HEK293T (cell line): ENCODE results near the gene BLACAT1.

ENCODE experiments used
- CTCF ChIA-PET: fragments of 350-600 bp; formaldehyde crosslinking; extraction: SDS; loops from one replicate; lab custom pipeline; 2021; ENCODE audit warnings: antibody characterized with exemption, inconsistent platforms; lab: Yijun Ruan, JAX
- POLR2A ChIA-PET: fragments of 350-600 bp; formaldehyde crosslinking; extraction: SDS; loops from one replicate; lab custom pipeline; 2020; ENCODE audit warnings: antibody characterized with exemption, inconsistent platforms; lab: Yijun Ruan, JAX
- DNase-seq: peaks from one replicate; pipeline ENCODE4 v3.0.0; 2012; ENCODE audit warnings: mixed read lengths; ENCODE audit errors: extremely low spot score
- ARNT ChIP-seq: fragments of 450-650 bp; IDR thresholded peaks from 2 replicates; pipeline ENCODE4 v1.6.1; 2017; ENCODE audit warnings: mild to moderate bottlenecking
- BHLHE40 ChIP-seq: fragments of 450-650 bp; IDR thresholded peaks from 2 replicates; pipeline ENCODE4 v1.6.1; 2016; ENCODE audit warnings: mild to moderate bottlenecking, moderate library complexity, borderline replicate concordance
- CTBP1 ChIP-seq: fragments of 450-650 bp; IDR thresholded peaks from 2 replicates; pipeline ENCODE4 v1.6.1; 2016; ENCODE audit warnings: borderline replicate concordance
- ELF4 ChIP-seq: fragments of 450-650 bp; IDR thresholded peaks from 2 replicates; pipeline ENCODE4 v1.6.1; 2017; ENCODE audit warnings: antibody characterized with exemption
- FOXA1 ChIP-seq: fragments of 450-650 bp; IDR thresholded peaks from 2 replicates; pipeline ENCODE4 v1.6.1; 2016; ENCODE audit warnings: mild to moderate bottlenecking
- FOXK2 ChIP-seq: fragments of 450-650 bp; IDR thresholded peaks from 2 replicates; pipeline ENCODE4 v1.6.1; 2016; ENCODE audit warnings: mild to moderate bottlenecking
- FOXM1 ChIP-seq: fragments of 450-650 bp; IDR thresholded peaks from 2 replicates; pipeline ENCODE4 v1.6.1; 2017; ENCODE audit warnings: mild to moderate bottlenecking, borderline replicate concordance
- HDGF ChIP-seq: fragments of 450-650 bp; IDR thresholded peaks from 2 replicates; pipeline ENCODE4 v1.6.1; 2017; ENCODE audit warnings: antibody characterized with exemption, borderline replicate concordance
- L3MBTL2 ChIP-seq: fragments of 450-650 bp; conservative IDR thresholded peaks from 2 replicates; pipeline ENCODE4 v1.6.1; 2016; ENCODE audit warnings: mild to moderate bottlenecking
- LEF1 ChIP-seq: fragments of 450-650 bp; IDR thresholded peaks from 2 replicates; pipeline ENCODE4 v1.6.1; 2017; ENCODE audit warnings: mild to moderate bottlenecking, borderline replicate concordance
- NFRKB ChIP-seq: fragments of 450-650 bp; IDR thresholded peaks from 2 replicates; pipeline ENCODE4 v1.6.1; 2016; ENCODE audit warnings: mild to moderate bottlenecking, moderate library complexity
- SP1 ChIP-seq: fragments of 450-650 bp; IDR thresholded peaks from 2 replicates; pipeline ENCODE4 v1.6.1; 2017
- SUZ12 ChIP-seq: fragments of 450-650 bp; IDR thresholded peaks from 2 replicates; pipeline ENCODE4 v1.6.1; 2016; ENCODE audit warnings: mild to moderate bottlenecking
- TARDBP ChIP-seq: fragments of 450-650 bp; IDR thresholded peaks from 2 replicates; pipeline ENCODE4 v1.6.1; 2016
- ZNF384 ChIP-seq: fragments of 450-650 bp; IDR thresholded peaks from 2 replicates; pipeline ENCODE4 v1.6.1; 2016
- TF ChIP-seq, protein P1 (sequence below): fragments of 450-650 bp; IDR thresholded peaks from 2 replicates; pipeline ENCODE4 v1.6.1; 2016

Gene BLACAT1

GRCh38 chr1:205465392-205465791 is 9.5 kb upstream of the BLACAT1 start:
- no peak for TF ChIP-seq ARNT
- TF ChIP-seq ELF4, result no peak
- no peak for TF ChIP-seq CTBP1
- TF ChIP-seq, protein P1, sequence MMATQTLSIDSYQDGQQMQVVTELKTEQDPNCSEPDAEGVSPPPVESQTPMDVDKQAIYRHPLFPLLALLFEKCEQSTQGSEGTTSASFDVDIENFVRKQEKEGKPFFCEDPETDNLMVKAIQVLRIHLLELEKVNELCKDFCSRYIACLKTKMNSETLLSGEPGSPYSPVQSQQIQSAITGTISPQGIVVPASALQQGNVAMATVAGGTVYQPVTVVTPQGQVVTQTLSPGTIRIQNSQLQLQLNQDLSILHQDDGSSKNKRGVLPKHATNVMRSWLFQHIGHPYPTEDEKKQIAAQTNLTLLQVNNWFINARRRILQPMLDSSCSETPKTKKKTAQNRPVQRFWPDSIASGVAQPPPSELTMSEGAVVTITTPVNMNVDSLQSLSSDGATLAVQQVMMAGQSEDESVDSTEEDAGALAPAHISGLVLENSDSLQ, result no peak
- TF ChIP-seq SP1, result no peak
- TF ChIP-seq LEF1, result no peak
- TF ChIP-seq FOXM1, result no peak
- TF ChIP-seq FOXA1, result no peak
- no peak for TF ChIP-seq HDGF
- TF ChIP-seq NFRKB, result no peak
- no peak for TF ChIP-seq SUZ12
- no peak for TF ChIP-seq L3MBTL2
- TF ChIP-seq ZNF384, result no peak
- TF ChIP-seq BHLHE40, result no peak
- no peak for TF ChIP-seq FOXK2
- TF ChIP-seq TARDBP, result no peak
- ChIA-PET CTCF (interaction anchor here (1.4 kb wide), 2 partner anchors 20 to 27 kb away, joined by 3 to 6 read pairs; no protein-coding TSS in a partner anchor), POLR2A (no interaction called here)
- DNase-seq, result no peak

DNA sequence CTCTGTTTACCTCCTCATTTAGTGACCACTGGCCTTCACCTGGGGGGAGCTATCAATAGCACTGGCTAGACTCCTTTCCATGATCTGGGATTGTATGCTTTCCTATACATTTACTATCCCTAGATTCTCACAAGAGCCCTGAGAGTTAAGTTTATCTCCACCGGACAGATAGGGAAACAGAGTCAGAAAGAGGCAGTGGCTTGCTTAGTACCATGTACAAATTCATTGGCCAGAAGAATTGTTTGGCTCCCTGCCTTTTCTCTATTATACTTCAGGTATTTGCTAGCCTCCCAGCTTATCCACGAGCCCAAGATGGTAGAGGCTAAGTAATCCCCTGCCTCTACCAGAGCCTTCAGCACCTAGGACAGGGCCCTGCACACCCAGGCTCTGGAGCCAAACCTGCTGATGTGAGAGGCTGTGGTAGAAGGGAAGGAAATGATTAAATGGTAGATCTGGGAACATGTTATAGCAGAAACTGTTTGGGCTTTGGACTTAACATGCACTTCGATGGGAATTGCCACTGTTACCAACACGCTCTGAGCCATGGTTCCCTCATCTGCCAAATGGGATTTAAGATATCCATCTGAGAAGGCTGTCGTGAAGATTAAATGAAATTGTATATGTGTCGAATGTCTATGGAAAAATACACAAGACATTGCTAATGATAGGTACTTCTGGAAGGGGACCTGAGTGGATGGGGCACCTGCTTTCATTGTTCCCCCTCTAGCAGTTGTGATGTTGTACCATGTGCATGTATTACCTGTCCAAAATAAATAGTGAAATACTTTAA is 3.1 kb upstream of the BLACAT1 start:
- ChIA-PET POLR2A (no interaction called here), CTCF (interaction anchor here (0.7 kb wide), 1 partner anchor 20 kb away, joined by 3 read pairs; no protein-coding TSS in a partner anchor)
- DNase-seq, result peak; percentile 65
- TF ChIP-seq, protein P1, result no peak
- TF ChIP-seq BHLHE40, result no peak
- no peak for TF ChIP-seq SP1
- no peak for TF ChIP-seq SUZ12
- no peak for TF ChIP-seq FOXA1
- TF ChIP-seq TARDBP, result no peak
- no peak for TF ChIP-seq NFRKB
- no peak for TF ChIP-seq ZNF384
- TF ChIP-seq LEF1, result no peak
- no peak for TF ChIP-seq L3MBTL2
- no peak for TF ChIP-seq ELF4
- TF ChIP-seq FOXK2, result no peak
- no peak for TF ChIP-seq ARNT
- TF ChIP-seq HDGF, result no peak
- TF ChIP-seq FOXM1, result no peak
- TF ChIP-seq CTBP1, result no peak

- CTCF ChIA-PET, result interaction anchor here (1.2 kb wide), 1 partner anchor 21 kb away, joined by 3 read pairs; no protein-coding TSS in a partner anchor
- POLR2A ChIA-PET, result no interaction called here
- DNase-seq, result peak; percentile 62
- no peak for TF ChIP-seq FOXM1
- TF ChIP-seq BHLHE40, result no peak
- TF ChIP-seq, protein P1, result no peak
- 0 out of 2 replicates have a peak, but pooled peaks have one; percentile 34 for TF ChIP-seq L3MBTL2
Observed at GRCh38 chr1:205456868-205457745, 1.3 kb upstream of the BLACAT1 start.

- CTCF ChIA-PET, result no interaction called here
- DNase-seq, result peak; percentile 59
- POLR2A ChIA-PET, result interaction anchor here (1.2 kb wide), 1 partner anchor 15 kb away, joined by 4 read pairs; no protein-coding TSS in a partner anchor
- TF ChIP-seq L3MBTL2 (0 out of 2 replicates have a peak, but pooled peaks have one; percentile 17), CTBP1 (no peak)
Observed at GRCh38 chr1:205456383-205456867, 580 bp upstream of the BLACAT1 start.

- ChIA-PET CTCF (interaction anchor here (0.7 to 1.2 kb wide), 3 partner anchors 24 to 69 kb away, joined by 3 to 6 read pairs (median 4); no protein-coding TSS in a partner anchor), POLR2A (no interaction called here)
- no peak for TF ChIP-seq ZNF384
- TF ChIP-seq, protein P1, result no peak
- no peak for TF ChIP-seq FOXK2
- TF ChIP-seq SP1, result no peak
- no peak for TF ChIP-seq LEF1
- no peak for TF ChIP-seq TARDBP
- TF ChIP-seq FOXA1, result no peak
- no peak for DNase-seq
Observed at GRCh38 chr1:205454903-205455335, 926 bp downstream of the BLACAT1 start.
